Activated T-helper 17 cell treated with anti-CD3 and anti-CD28 coated beads, Interleukin-2, amount 50 U/mL, for 72 hours (primary cell): ENCODE data around the gene RNF223. TPM values are rescaled to one million over a fixed set of nuclear protein-coding genes. Genes with fewer than 3 reads are reported as not detected.

Source experiments
- ATAC-seq: fragments of 150-1000 bp; cut with Tn5 transposase; replicated peaks from 2 replicates; pipeline ENCODE4 v1.10.0; 2021; ENCODE audit warnings: mild to moderate bottlenecking, moderate library complexity
- H3K27ac Mint-ChIP-seq: one replicate; pipeline ENCODE4 v1.8.0; 2022; ENCODE audit warnings: mixed read lengths
- H3K27me3 Mint-ChIP-seq: one replicate; pipeline ENCODE4 v1.8.0; 2022; ENCODE audit warnings: mixed read lengths
- H3K36me3 Mint-ChIP-seq: one replicate; pipeline ENCODE4 v1.8.0; 2022; ENCODE audit warnings: low read depth, mild to moderate bottlenecking, mixed read lengths
- H3K4me1 Mint-ChIP-seq: one replicate; pipeline ENCODE4 v1.8.0; 2022; ENCODE audit warnings: mixed read lengths
- H3K4me3 Mint-ChIP-seq: one replicate; pipeline ENCODE4 v1.8.0; 2022; ENCODE audit warnings: mild to moderate bottlenecking, mixed read lengths
- H3K9me3 Mint-ChIP-seq: one replicate; pipeline ENCODE4 v1.8.0; 2022; ENCODE audit warnings: mixed read lengths
- total RNA-seq, 2 donors: library from RNA; stranded (reverse); gene quantifications; one replicate each; pipeline ENCODE4 v1.2.3, GENCODE V29; 2022

RNF223 gene
- total RNA-seq, 2 donors from 2014 or later, result not detected

- Mint-ChIP-seq H3K4me3 (no peak overlapping the region), H3K4me1 (no peaks in the 10 kb centered on the region), H3K9me3 (no peaks in the 10 kb centered on the region), H3K27ac (no peak overlapping the region), H3K27me3 (no peaks in the 10 kb centered on the region), H3K36me3 (no peaks in the 10 kb centered on the region)
- no peak for ATAC-seq
Observed at GRCh38 chr1:1046243-1046642, 27.9 kb downstream of the RNF223 start.

- Mint-ChIP-seq H3K27me3 (no peaks in the 10 kb centered on the region), H3K4me3 (no peak overlapping the region), H3K36me3 (no peaks in the 10 kb centered on the region), H3K27ac (no peak overlapping the region), H3K4me1 (no peaks in the 10 kb centered on the region), H3K9me3 (no peaks in the 10 kb centered on the region)
- no peak for ATAC-seq
Observed at GRCh38 chr1:1045129-1045528, 29.0 kb downstream of the RNF223 start.

- Mint-ChIP-seq H3K4me1 (peaks cover 3% of the 10 kb centered on the region), H3K27me3 (no peaks in the 10 kb centered on the region), H3K36me3 (no peaks in the 10 kb centered on the region), H3K27ac (no peak overlapping the region), H3K4me3 (no peak overlapping the region), H3K9me3 (no peaks in the 10 kb centered on the region)
- ATAC-seq, result no peak
Observed at GRCh38 chr1:1044455-1045078, 29.5 kb downstream of the RNF223 start.

- H3K4me1 Mint-ChIP-seq, result peaks cover 6% of the 10 kb centered on the region
Observed at GRCh38 chr1:1043921-1044320, 30.2 kb downstream of the RNF223 start.

GRCh38 chr1:1043411-1043810 is 30.7 kb downstream of the RNF223 start:
- H3K4me1 Mint-ChIP-seq, result peaks cover 11% of the 10 kb centered on the region
- no peak overlapping the region for H3K27ac Mint-ChIP-seq
- no peak for ATAC-seq
- no peaks in the 10 kb centered on the region for H3K36me3 Mint-ChIP-seq
- H3K27me3 Mint-ChIP-seq, result peaks cover 7% of the 10 kb centered on the region
- no peaks in the 10 kb centered on the region for H3K9me3 Mint-ChIP-seq
- peak overlapping the region; percentile 30 for H3K4me3 Mint-ChIP-seq

More at GRCh38 chr1:1043921-1044320, 30.2 kb downstream of the RNF223 start:
- Mint-ChIP-seq H3K27me3 (peaks cover 2% of the 10 kb centered on the region), H3K4me3 (no peak overlapping the region), H3K27ac (no peak overlapping the region), H3K9me3 (no peaks in the 10 kb centered on the region), H3K36me3 (no peaks in the 10 kb centered on the region)
- no peak for ATAC-seq

- Mint-ChIP-seq H3K4me3 (peak overlapping the region; percentile 30), H3K27me3 (peaks cover 9% of the 10 kb centered on the region), H3K9me3 (no peaks in the 10 kb centered on the region), H3K4me1 (peaks cover 12% of the 10 kb centered on the region), H3K27ac (no peak overlapping the region), H3K36me3 (no peaks in the 10 kb centered on the region)
- ATAC-seq, result no peak
Observed at GRCh38 chr1:1042835-1043234, 31.3 kb downstream of the RNF223 start.

GRCh38 chr1:1041873-1042272 is 32.2 kb downstream of the RNF223 start:
- H3K4me3 Mint-ChIP-seq, result no peak overlapping the region
- no peak for ATAC-seq
- H3K4me1 Mint-ChIP-seq, result peaks cover 12% of the 10 kb centered on the region
- H3K27ac Mint-ChIP-seq, result no peak overlapping the region
- H3K36me3 Mint-ChIP-seq, result no peaks in the 10 kb centered on the region
- H3K9me3 Mint-ChIP-seq, result no peaks in the 10 kb centered on the region
- peaks cover 9% of the 10 kb centered on the region for H3K27me3 Mint-ChIP-seq

GRCh38 chr1:1041092-1041523 is 33.0 kb downstream of the RNF223 start:
- Mint-ChIP-seq H3K4me1 (peaks cover 12% of the 10 kb centered on the region), H3K27me3 (peaks cover 10% of the 10 kb centered on the region), H3K4me3 (no peak overlapping the region), H3K27ac (no peak overlapping the region), H3K9me3 (no peaks in the 10 kb centered on the region), H3K36me3 (no peaks in the 10 kb centered on the region)
- ATAC-seq, result peak; percentile 2

- Mint-ChIP-seq H3K36me3 (no peaks in the 10 kb centered on the region), H3K27ac (no peak overlapping the region), H3K9me3 (no peaks in the 10 kb centered on the region), H3K4me3 (peak overlapping the region; percentile 72), H3K27me3 (peaks cover 13% of the 10 kb centered on the region), H3K4me1 (peaks cover 12% of the 10 kb centered on the region)
- peak; percentile 73 for ATAC-seq
Observed at GRCh38 chr1:1040004-1040991, 33.8 kb downstream of the RNF223 start.

GRCh38 chr1:1039145-1039910 is 34.8 kb downstream of the RNF223 start:
- Mint-ChIP-seq H3K27me3 (peaks cover 13% of the 10 kb centered on the region), H3K27ac (no peak overlapping the region), H3K4me1 (peaks cover 12% of the 10 kb centered on the region), H3K9me3 (no peaks in the 10 kb centered on the region), H3K4me3 (peak overlapping the region; percentile 72), H3K36me3 (no peaks in the 10 kb centered on the region)
- ATAC-seq, result peak; percentile 68

- ATAC-seq, result peak; percentile 22
- Mint-ChIP-seq H3K4me3 (peak overlapping the region; percentile 72), H3K9me3 (no peaks in the 10 kb centered on the region), H3K4me1 (peaks cover 12% of the 10 kb centered on the region), H3K27me3 (peaks cover 13% of the 10 kb centered on the region), H3K36me3 (no peaks in the 10 kb centered on the region), H3K27ac (peak overlapping the region; percentile 13)
Observed at GRCh38 chr1:1038694-1039093, 35.4 kb downstream of the RNF223 start.

- no peak for ATAC-seq
- peaks cover 13% of the 10 kb centered on the region for H3K27me3 Mint-ChIP-seq
Observed at GRCh38 chr1:1037366-1038327, 36.5 kb downstream of the RNF223 start.

GRCh38 chr1:1035291-1035943 is 38.7 kb downstream of the RNF223 start:
- H3K36me3 Mint-ChIP-seq, result no peaks in the 10 kb centered on the region
- H3K4me1 Mint-ChIP-seq, result peaks cover 12% of the 10 kb centered on the region
- no peak overlapping the region for H3K27ac Mint-ChIP-seq
- no peaks in the 10 kb centered on the region for H3K9me3 Mint-ChIP-seq
- no peak overlapping the region for H3K4me3 Mint-ChIP-seq
- no peak for ATAC-seq
- peaks cover 20% of the 10 kb centered on the region for H3K27me3 Mint-ChIP-seq

More at GRCh38 chr1:1037366-1038327, 36.5 kb downstream of the RNF223 start:
- no peaks in the 10 kb centered on the region for H3K9me3 Mint-ChIP-seq
- no peak overlapping the region for H3K27ac Mint-ChIP-seq
- no peak overlapping the region for H3K4me3 Mint-ChIP-seq
- H3K4me1 Mint-ChIP-seq, result peaks cover 12% of the 10 kb centered on the region
- no peaks in the 10 kb centered on the region for H3K36me3 Mint-ChIP-seq
